Measurements from ENCODE around the gene ING1.
"Not testable (repeated sequence)": the region's sequence is repeated elsewhere in the genome, so short reads cannot be mapped to it uniquely, and the experiment has no call there.

ING1 gene

DNA sequence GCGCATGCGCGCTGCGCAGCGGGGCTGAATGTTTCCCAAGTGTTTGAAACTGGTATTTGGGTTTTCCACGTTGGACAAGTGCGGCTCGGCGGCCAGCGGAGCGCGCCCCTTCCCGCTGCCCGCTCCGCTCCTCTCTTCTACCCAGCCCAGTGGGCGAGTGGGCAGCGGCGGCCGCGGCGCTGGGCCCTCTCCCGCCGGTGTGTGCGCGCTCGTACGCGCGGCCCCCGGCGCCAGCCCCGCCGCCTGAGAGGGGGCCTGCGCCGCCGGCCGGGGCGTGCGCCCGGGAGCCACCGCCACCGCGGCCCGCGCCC, at the start of gene ING1:
Gene ING1, plus strand, starts transcription at position 59 of the 311 bp plus-strand sequence. CDS start 450 bp downstream, outside the sequence.
- no peak for DNase-seq

DNA sequence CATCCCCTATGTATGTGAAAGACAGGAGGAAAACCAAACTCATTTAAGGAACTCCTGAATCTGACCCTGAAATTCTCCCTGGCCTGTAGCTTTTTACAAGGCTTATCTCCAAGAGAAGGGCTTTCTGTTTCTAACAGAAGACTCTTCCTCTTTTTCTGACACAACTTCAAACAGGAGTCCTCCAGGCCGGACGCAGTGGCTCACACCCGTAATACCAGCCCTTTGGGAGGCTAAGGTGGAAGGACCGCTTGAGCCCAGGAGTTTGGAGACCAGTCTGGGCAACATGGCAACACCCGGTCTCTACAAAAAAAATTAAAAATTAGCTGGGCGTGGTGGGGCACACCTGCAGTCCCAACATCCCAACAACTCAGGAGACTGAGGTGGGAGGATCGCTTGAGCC, 49.5 kb upstream of the ING1 start:
- DNase-seq = no peak

- DNase-seq = no peak
These were observed 48.8 kb upstream of the ING1 start for GRCh38 chr13:110664673-110665072.

GRCh38 chr13:110665491-110666254, 47.8 kb upstream of the ING1 start:
- peak; percentile 63 for DNase-seq

DNA sequence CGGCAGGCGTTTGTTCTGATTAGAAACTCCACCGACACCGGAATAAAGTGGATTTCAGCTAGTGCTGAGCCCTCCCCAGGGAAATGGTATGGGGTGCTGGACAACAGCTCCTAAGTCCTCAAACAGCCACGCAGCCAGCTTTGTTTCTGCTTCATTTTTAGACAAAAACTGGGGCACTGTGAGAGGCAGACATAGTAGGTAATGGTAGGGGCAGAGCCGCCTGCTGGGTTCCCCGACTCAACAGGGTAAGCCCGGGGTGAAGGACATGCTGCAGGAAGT, 47.3 kb upstream of the ING1 start:
- DNase-seq = no peak

- no peak for DNase-seq
These were observed 44.5 kb upstream of the ING1 start for GRCh38 chr13:110669036-110669435.

GRCh38 chr13:110669814-110670213, 43.7 kb upstream of the ING1 start:
- DNase-seq = not testable (repeated sequence)

- no peak for DNase-seq
These were observed 36.6 kb upstream of the ING1 start for GRCh38 chr13:110676595-110677587.

- DNase-seq = no peak
These were observed 35.6 kb upstream of the ING1 start for GRCh38 chr13:110677731-110678545.

DNA sequence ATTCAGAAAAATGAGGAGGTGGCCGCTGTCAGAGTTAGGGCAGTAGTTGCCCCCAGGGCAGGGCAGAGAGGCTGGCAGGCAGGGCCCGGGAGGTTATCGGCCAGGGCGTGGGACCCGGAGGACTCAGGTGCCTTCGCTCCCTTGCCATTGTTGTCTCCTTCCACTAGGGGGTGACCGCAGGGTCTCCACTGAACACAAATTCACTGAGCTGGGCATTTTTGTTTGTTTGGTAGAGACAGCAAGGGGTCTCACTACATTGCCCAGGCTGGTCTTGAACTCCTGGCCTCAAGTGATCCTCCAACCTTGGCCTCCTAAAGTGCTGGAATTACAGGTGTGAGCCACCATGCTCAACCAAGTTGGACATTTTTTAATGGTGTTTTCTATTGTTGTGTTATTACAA, 32.6 kb upstream of the ING1 start:
- DNase-seq = peak; percentile 55

DNA sequence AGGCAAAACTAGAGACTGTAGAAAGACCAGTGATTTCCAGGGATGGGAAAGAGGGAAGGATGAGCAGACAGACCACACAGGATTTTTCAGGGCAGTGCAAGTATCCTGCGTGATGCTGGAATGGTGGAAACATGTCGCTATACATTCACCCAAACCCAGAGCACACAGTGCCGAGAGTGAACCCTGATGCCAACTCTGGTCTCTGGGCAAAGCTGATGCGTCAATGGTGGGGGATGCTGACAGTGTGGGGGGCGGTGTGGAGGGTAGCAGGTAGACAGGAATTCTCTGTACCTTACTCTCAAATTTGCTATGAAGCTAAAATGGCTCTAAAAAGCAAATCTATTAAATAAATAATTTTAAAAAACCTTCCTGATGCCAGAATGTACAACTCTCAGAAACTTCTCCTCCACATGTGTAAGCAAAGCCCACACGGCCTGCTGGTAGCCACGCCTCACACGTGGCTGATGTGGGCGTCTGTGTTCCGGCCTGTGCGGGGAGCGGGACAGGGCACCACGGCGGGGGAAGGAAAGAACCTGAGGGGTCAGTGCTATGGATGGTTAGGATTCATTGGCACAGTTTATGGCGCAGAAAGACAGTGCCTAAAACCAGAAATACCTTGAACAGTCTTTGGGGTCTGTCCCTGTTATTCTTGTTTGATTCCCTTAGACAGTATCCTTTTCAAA, 31.5 kb upstream of the ING1 start:
- no peak for DNase-seq

GRCh38 chr13:110682746-110683145, 30.8 kb upstream of the ING1 start:
- no peak for DNase-seq

GRCh38 chr13:110683203-110683883, 30.2 kb upstream of the ING1 start:
- peak; percentile 41 for DNase-seq

- no peak for DNase-seq
These were observed 29.6 kb upstream of the ING1 start for GRCh38 chr13:110683921-110684320.

DNA sequence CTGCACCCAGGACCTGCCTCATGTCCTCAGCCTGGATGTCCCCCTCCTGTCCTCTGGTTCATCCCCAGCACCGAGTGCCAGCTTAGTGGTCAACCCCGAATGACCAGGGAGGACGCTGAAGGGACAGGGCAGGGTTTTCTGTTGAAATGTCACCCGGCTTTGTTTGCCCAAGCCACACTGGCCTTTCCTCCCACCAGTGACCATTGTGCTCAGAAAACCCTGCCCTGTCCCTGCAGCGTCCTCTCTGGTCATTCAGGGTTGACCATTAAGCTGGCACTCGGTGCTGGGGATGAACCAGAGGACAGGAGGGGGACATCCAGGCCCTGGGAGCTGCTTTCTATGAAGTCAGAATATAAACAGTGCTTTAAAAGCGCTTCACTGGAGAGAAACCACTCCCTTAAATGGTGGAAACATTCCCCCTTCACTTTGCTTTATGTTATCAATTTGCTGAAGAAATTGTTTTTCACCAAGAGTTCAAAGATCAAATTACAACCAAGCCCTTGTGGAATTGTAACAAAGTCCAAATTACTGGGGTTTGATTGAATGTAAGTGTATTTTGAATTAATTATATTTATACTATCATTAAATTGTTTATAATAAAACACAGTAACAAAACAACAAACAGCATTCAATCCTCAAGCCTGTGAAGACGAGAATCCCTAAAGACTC, 29.0 kb upstream of the ING1 start:
- DNase-seq = no peak

GRCh38 chr13:110685305-110686020, 28.0 kb upstream of the ING1 start:
- DNase-seq = no peak

- no peak for DNase-seq
These were observed 25.8 kb upstream of the ING1 start for GRCh38 chr13:110687736-110688135.

DNA sequence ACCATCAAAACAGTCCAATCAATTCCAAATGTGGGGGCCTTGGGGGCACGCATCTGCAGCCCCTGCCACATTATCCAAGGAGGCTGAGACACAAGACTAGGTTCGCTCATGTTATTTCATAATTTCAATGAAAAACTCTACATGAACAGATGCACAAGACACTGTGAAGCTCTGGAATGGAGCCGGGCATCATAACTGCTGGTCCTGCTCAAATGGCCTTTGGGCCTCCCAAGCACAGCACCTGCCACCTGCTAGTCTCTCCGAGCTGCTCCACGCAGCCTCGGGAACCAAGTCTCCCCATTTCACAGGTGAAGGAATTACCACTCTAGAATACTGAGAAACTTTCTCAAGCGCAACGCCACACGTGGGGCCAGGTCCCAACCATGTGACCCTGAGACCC, 24.5 kb upstream of the ING1 start:
- DNase-seq = no peak

DNA sequence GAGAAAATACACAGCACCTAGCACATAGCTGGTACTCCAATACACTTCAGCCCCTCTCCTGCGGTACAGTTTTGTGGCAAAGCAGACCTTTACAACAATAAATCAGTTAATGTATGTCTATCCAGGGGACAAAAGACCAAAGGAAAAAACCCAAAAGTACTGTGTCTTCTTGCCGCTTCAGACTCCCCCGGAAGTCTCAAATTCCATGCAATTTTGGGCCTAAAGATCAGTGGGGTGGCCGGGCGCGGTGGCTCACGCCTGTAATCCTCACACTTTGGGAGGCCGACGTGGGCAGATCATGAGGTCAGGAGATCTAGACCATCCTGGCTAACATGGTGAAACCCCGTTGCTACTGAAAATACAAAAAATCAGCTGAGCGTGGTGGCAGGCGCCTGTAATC, 23.8 kb upstream of the ING1 start:
- DNase-seq = no peak

DNA sequence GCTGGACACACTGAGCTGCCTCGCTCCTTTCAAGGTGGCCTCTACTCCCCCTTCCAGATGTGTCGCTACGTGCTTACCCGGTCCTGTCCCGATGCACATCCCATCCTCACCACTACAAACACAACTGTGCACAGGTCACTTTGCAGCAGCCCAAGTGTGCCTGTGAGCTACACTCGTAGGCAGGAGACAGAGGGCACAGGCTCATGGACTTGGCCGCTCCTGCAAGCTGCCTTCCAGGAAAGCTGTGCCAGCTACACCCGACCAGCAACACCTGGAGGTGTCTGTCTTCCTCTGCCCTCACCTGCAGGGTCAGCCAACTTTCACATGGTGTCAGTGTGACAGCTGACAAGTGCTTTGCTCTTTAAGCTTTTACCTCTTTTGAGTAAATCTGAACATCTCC, 23.0 kb upstream of the ING1 start:
- no peak for DNase-seq

GRCh38 chr13:110695774-110696173, 17.7 kb upstream of the ING1 start:
- DNase-seq = not testable (repeated sequence)
